Measurements from ENCODE around the gene DCST2.

GRCh38 chr1:155078469-155079209 is 45.1 kb upstream of the DCST2 start, which contains the start of gene EFNA3:
- no peak for TF ChIP-seq POLR2A (IDR thresholded peaks at IDR 0.05; ENCODE audit: low read depth, low read length)
- TF ChIP-seq POLR2AphosphoS5 (IDR thresholded peaks at IDR 0.05; ENCODE audit: low read depth, low read length) = no peak
- no peak for TF ChIP-seq TAF1 (IDR thresholded peaks at IDR 0.05; ENCODE audit: borderline replicate concordance, low read depth, low read length)

Data from GM12892 (cell line).